NCI-H1105 treated with DMSO at 0.1 percent for 48 hours (cell line): ENCODE measurements around the gene GIMAP7.
"Not testable (repeated sequence)": the region's sequence is repeated elsewhere in the genome, so short reads cannot be mapped to it uniquely, and the experiment has no call there.

Experiments used
- DNase-seq: peaks from one replicate; lab custom pipeline; 2025; lab: John Stamatoyannopoulos, UW

Gene GIMAP7

GRCh38 chr7:150514748-150515222, at the start of gene GIMAP7:
Gene GIMAP7 (plus strand): TSS chr7:150514872. CDS start chr7:150519975, 5,103 bp downstream.
- no peak for DNase-seq

- no peak for DNase-seq
These were observed 49.7 kb upstream of the GIMAP7 start for GRCh38 chr7:150464962-150465361.

GRCh38 chr7:150465414-150465813, 49.3 kb upstream of the GIMAP7 start:
- DNase-seq: no peak

- no peak for DNase-seq
These were observed 48.2 kb upstream of the GIMAP7 start for GRCh38 chr7:150466477-150466876.

- DNase-seq: no peak
These were observed 46.4 kb upstream of the GIMAP7 start for GRCh38 chr7:150468241-150468640.

GRCh38 chr7:150471886-150472285, 42.8 kb upstream of the GIMAP7 start:
- no peak for DNase-seq

GRCh38 chr7:150473902-150474301, 40.8 kb upstream of the GIMAP7 start:
- DNase-seq: no peak

GRCh38 chr7:150476285-150476684, 38.4 kb upstream of the GIMAP7 start:
- no peak for DNase-seq

- DNase-seq: no peak
These were observed 37.6 kb upstream of the GIMAP7 start for GRCh38 chr7:150476819-150477631.

GRCh38 chr7:150479023-150479716, 35.5 kb upstream of the GIMAP7 start:
- no peak for DNase-seq

- no peak for DNase-seq
These were observed 33.3 kb upstream of the GIMAP7 start for GRCh38 chr7:150481186-150481920.

- no peak for DNase-seq
These were observed 32.8 kb upstream of the GIMAP7 start for GRCh38 chr7:150481922-150482321.

GRCh38 chr7:150483514-150483913, 31.2 kb upstream of the GIMAP7 start:
- not testable (repeated sequence) for DNase-seq

- DNase-seq: not testable (repeated sequence)
These were observed 30.6 kb upstream of the GIMAP7 start for GRCh38 chr7:150484071-150484470.

- DNase-seq: no peak
These were observed 27.0 kb upstream of the GIMAP7 start for GRCh38 chr7:150487625-150488024.

- DNase-seq: no peak
These were observed 24.9 kb upstream of the GIMAP7 start for GRCh38 chr7:150489782-150490181.

GRCh38 chr7:150493442-150493841, 21.2 kb upstream of the GIMAP7 start:
- not testable (repeated sequence) for DNase-seq

- no peak for DNase-seq
These were observed 12.2 kb upstream of the GIMAP7 start for GRCh38 chr7:150502519-150502918.

GRCh38 chr7:150503155-150503554, 11.5 kb upstream of the GIMAP7 start:
- DNase-seq: no peak

GRCh38 chr7:150503581-150503980, 11.1 kb upstream of the GIMAP7 start:
- DNase-seq: no peak

- DNase-seq: no peak
These were observed 6.6 kb upstream of the GIMAP7 start for GRCh38 chr7:150507947-150508602.

- no peak for DNase-seq
These were observed 3.6 kb upstream of the GIMAP7 start for GRCh38 chr7:150511048-150511447.
